Gastrocnemius medialis (tissue), 4 donors: ENCODE results near the gene ZNF662.
A peak's percentile ranks its signal among the peaks of the same experiment; 100 is the strongest.

Source experiments
- POLR2A ChIP-seq, 2 donors: fragments of 450-650 bp; IDR thresholded peaks; one replicate each; pipeline ENCODE4 v1.6.1; 2017; ENCODE audit warnings: antibody characterized with exemption in 2 of 2, mild to moderate bottlenecking in 2 of 2, moderate library complexity in 2 of 2
- TF ChIP-seq, protein P1 (sequence below), 5 experiments: fragments of 450-650 bp in 3 of 5; fragments of 200-600 bp in 2 of 5; sonication (generic) in 2 of 5; IDR thresholded peaks in 4 of 5; conservative IDR thresholded peaks in 1 of 5; 1 replicate in 4 of 5; 2 replicates in 1 of 5; pipeline ENCODE4 v1.5.1; 2016 to 2019; ENCODE audit warnings: antibody characterized with exemption in 5 of 5, mild to moderate bottlenecking in 3 of 5, moderate library complexity in 3 of 5

DNA sequence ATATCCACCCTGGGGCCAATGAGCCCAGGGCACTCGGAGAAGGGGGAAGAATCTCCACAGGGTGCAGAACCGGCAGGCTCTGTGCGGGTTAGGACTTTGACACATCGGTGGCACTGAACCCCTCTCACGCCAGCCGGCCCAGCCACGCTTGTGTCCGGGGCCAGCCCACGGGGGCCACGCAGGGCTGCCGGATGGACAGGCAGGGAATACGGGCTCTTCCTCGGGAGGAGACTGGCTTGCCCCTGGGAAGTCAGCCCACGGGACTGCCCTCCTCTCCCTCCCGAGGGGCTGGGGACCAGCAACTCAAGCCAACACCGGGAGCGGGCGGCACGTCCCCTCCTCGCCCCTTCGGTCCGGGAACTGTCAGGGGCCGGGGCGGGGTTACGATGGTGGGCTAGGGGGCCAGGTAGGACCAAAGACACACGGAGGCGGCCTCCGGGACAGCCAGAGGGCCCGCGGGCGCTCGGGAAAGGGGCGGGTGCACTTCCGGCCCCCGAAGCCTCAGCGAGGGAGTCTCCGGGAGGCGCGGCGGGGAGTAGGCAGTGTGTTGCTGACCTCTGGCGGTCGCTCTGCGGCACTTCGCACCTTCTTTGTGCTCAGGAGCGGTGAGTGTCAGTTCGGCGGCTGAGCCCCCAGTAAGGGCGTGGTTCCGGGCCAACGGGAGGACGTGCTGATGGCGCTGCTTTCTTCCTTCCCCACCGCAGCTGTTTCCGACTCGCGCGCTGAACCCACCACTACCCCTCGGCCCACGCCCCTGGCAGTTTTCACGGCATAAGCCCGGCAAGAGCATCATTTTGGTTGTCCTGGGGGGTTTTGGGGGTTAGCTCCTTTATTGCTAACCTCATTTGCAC lies 25.1 kb upstream of the ZNF662 start:
- TF ChIP-seq, protein P1, sequence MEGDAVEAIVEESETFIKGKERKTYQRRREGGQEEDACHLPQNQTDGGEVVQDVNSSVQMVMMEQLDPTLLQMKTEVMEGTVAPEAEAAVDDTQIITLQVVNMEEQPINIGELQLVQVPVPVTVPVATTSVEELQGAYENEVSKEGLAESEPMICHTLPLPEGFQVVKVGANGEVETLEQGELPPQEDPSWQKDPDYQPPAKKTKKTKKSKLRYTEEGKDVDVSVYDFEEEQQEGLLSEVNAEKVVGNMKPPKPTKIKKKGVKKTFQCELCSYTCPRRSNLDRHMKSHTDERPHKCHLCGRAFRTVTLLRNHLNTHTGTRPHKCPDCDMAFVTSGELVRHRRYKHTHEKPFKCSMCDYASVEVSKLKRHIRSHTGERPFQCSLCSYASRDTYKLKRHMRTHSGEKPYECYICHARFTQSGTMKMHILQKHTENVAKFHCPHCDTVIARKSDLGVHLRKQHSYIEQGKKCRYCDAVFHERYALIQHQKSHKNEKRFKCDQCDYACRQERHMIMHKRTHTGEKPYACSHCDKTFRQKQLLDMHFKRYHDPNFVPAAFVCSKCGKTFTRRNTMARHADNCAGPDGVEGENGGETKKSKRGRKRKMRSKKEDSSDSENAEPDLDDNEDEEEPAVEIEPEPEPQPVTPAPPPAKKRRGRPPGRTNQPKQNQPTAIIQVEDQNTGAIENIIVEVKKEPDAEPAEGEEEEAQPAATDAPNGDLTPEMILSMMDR (IDR thresholded peaks at IDR 0.05 in 4 of 5, conservative IDR thresholded peaks at IDR 0.05 in 1 of 5), result peak; percentile 89 to 95 (median 92)
- TF ChIP-seq POLR2A (IDR thresholded peaks at IDR 0.05), result no peak
